ENCODE data around the gene RAB27B. TPM values are rescaled to one million over a fixed set of nuclear protein-coding genes. Genes with fewer than 3 reads are reported as not detected.

RAB27B gene
- total and polyA plus RNA-seq, 2 of the 8 experiments (the other 6 are each of a cell fraction or from before 2014, with no cell fraction given), result 0.05 to 0.60 TPM

- H3K18ac ChIP-seq (ENCODE audit: extremely low read depth, low read length), result no peak overlapping the region
- no peak overlapping the region for H3K4me3 ChIP-seq (ENCODE audit: extremely low read depth in 1 of 4, insufficient read depth in 2 of 4, low read depth in 3 of 4, low read length in 4 of 4)
- CTCF ChIA-PET (ENCODE audit: partially characterized antibody), result no interaction called here
- no peak overlapping the region for H2BK15ac ChIP-seq (ENCODE audit: low read length)
- H4K91ac ChIP-seq (replicated peaks; ENCODE audit: insufficient read length, low read length), result no peak overlapping the region
- H3K9ac ChIP-seq (replicated peaks in 1 of 4; ENCODE audit: extremely low read depth in 1 of 4, low read depth in 3 of 4, low read length in 3 of 4), result no peak overlapping the region
- H3K14ac ChIP-seq (ENCODE audit: insufficient read length), result no peak overlapping the region
- H3K56ac ChIP-seq (replicated peaks; ENCODE audit: insufficient read length, low read depth, low read length), result no peak overlapping the region
- no peak overlapping the region for H2BK120ac ChIP-seq (replicated peaks; ENCODE audit: low read depth, low read length)
- no peaks in the 10 kb centered on the region for H3K79me1 ChIP-seq (ENCODE audit: low read depth, low read length)
- H3K36me3 ChIP-seq (ENCODE audit: control insufficient read depth in 2 of 4, insufficient read depth in 4 of 4, low read length in 3 of 4), result no peaks in the 10 kb centered on the region
- no peak overlapping the region for H2BK20ac ChIP-seq (ENCODE audit: low read length)
- H2BK12ac ChIP-seq (ENCODE audit: low read depth, low read length), result no peak overlapping the region
- H3K79me2 ChIP-seq (ENCODE audit: control insufficient read depth in 1 of 2, insufficient read depth in 2 of 2, low read length in 2 of 2), result no peaks in the 10 kb centered on the region
- H2AK5ac ChIP-seq (ENCODE audit: low read depth, low read length), result no peak overlapping the region
- no peak overlapping the region for H4K8ac ChIP-seq (ENCODE audit: extremely low read depth, insufficient read depth, low read length)
- H3K23ac ChIP-seq (ENCODE audit: insufficient read length), result no peak overlapping the region
- WGBS, 2 experiments (ENCODE audit: extremely low coverage in 1 of 2, insufficient coverage in 1 of 2, insufficient read length in 1 of 2, insufficient replicate concordance in 2 of 2, low coverage in 1 of 2, low lambda C conversion rate in 2 of 2, missing lambda C conversion rate in 1 of 2), result 89% methylated on average over 2 of the region's 2 CpGs; no CpG with 5 or more reads in 1 of the 2 experiments
- POLR2A ChIA-PET (ENCODE audit: partially characterized antibody), result no interaction called here
- no peak for DNase-seq (ENCODE audit: low read depth in 1 of 2, low spot score in 2 of 2)
- FAIRE-seq, result no peak
- H3K23me2 ChIP-seq (ENCODE audit: low read depth, low read length), result no peaks in the 10 kb centered on the region
- H3K4me2 ChIP-seq (ENCODE audit: insufficient read depth in 1 of 2, low read depth in 2 of 2, low read length in 2 of 2), result no peak overlapping the region
- H4K20me1 ChIP-seq (replicated peaks in 1 of 2; ENCODE audit: control insufficient read depth in 1 of 2, insufficient read depth in 2 of 2, low read length in 2 of 2), result no peaks in the 10 kb centered on the region
- 0 out of 4 replicates have a peak, but pooled peaks cover 0 to 2% of the 10 kb centered on the region in 2 experiments for H3K9me3 ChIP-seq (ENCODE audit: insufficient read depth in 2 of 2, low read depth in 1 of 2, low read length in 1 of 2)
- no peaks in the 10 kb centered on the region for H3K27me3 ChIP-seq (replicated peaks in 1 of 4; ENCODE audit: control insufficient read depth in 3 of 4, extremely low read depth in 1 of 4, insufficient read depth in 3 of 4, low read length in 3 of 4)
- no peak overlapping the region for H3K27ac ChIP-seq (ENCODE audit: low read depth, low read length)
- H3K4ac ChIP-seq (replicated peaks; ENCODE audit: insufficient read length, low read depth, low read length), result no peak overlapping the region
- no peak overlapping the region for H2BK5ac ChIP-seq (ENCODE audit: low read depth, low read length)
- H3K4me1 ChIP-seq (replicated peaks in 1 of 4; ENCODE audit: control insufficient read depth in 3 of 4, insufficient read depth in 4 of 4, low read length in 3 of 4), result peaks cover 0 to 1% (median 0%) of the 10 kb centered on the region in 4 experiments; a peak in 1 of 7 replicates
- no peak overlapping the region for H4K5ac ChIP-seq (ENCODE audit: insufficient read length, low read depth, low read length)
- H2AFZ ChIP-seq (ENCODE audit: low read length), result no peak overlapping the region
- TF ChIP-seq GTF2F1 (IDR thresholded peaks at IDR 0.05; ENCODE audit: borderline replicate concordance, low read depth, low read length) (no peak), RBBP5 (IDR thresholded peaks at IDR 0.05; ENCODE audit: borderline replicate concordance, low read depth, low read length) (no peak), E2F6 (IDR thresholded peaks at IDR 0.05) (no peak), BRCA1 (IDR thresholded peaks at IDR 0.05; ENCODE audit: low read depth, low read length) (no peak), PHF8 (conservative IDR thresholded peaks at IDR 0.05; ENCODE audit: low read depth, low read length) (no peak), NANOG (IDR thresholded peaks at IDR 0.05; ENCODE audit: insufficient read depth, low read depth, low read length, poor library complexity, severe bottlenecking) (no peak), ZNF274 (IDR thresholded peaks at IDR 0.05; ENCODE audit: borderline replicate concordance, extremely low read depth, low read length) (no peak), EP300 (IDR thresholded peaks at IDR 0.05; ENCODE audit: borderline replicate concordance in 1 of 2, low read depth in 2 of 2, low read length in 2 of 2) (no peak), CHD1 (IDR thresholded peaks at IDR 0.05; ENCODE audit: low read depth, low read length) (no peak), TCF12 (IDR thresholded peaks at IDR 0.05; ENCODE audit: low read depth, low read length) (no peak), FOSL1 (IDR thresholded peaks at IDR 0.05; ENCODE audit: insufficient read depth, low read depth, low read length) (no peak), TAF7 (optimal IDR thresholded peaks at IDR 0.05; ENCODE audit: borderline replicate concordance, low read depth, low read length) (no peak)
Measured at GRCh38 chr18:54849683-54850082, 21.4 kb downstream of the RAB27B start.
